ENCODE results near the gene TAS2R9. TPM values are rescaled to one million over a fixed set of nuclear protein-coding genes. Genes with fewer than 3 reads are reported as not detected.

The TAS2R9 gene
- total and polyA plus RNA-seq, 2 donors (not counting 3 experiments of a cell fraction or from before 2014, with no cell fraction given): not detected

DNA sequence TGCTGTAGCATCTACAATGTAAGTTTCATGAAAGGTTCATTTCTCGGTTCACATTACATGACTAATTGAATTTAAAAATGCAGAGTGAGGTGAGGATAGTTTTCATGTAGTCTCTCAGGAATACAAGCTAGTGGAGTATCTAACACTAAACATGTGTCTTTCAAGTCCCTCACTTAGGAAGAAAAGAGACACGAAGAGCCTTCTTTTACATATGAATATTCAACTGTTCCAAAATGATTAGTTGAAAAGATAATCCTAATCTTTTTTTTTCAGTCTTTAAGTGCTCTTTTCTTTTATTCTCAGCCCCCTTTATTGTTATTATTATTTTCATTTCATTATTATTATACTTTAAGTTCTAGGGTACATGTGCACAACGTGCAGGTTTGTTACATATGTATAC, 28.5 kb upstream of the TAS2R9 start:
- Histone ChIP-seq H3K79me2 (ENCODE audit: control insufficient read depth, insufficient read depth, low read length) (no peaks in the 10 kb centered on the region), H3K9ac (replicated peaks; ENCODE audit: extremely low read depth, insufficient read depth, low read length) (no peak overlapping the region), H3K27me3 (ENCODE audit: control insufficient read depth in 2 of 2, insufficient read depth in 2 of 2, low read length in 2 of 2) (no peaks in the 10 kb centered on the region), H3K4me2 (ENCODE audit: insufficient read depth, low read length) (no peak overlapping the region), H2AFZ (ENCODE audit: low read depth, low read length) (no peak overlapping the region), H4K20me1 (replicated peaks; ENCODE audit: control insufficient read depth, extremely low read depth, insufficient read depth, low read length) (no peaks in the 10 kb centered on the region), H3K9me3 (replicated peaks; ENCODE audit: control insufficient read depth, insufficient read depth, low read length) (no peaks in the 10 kb centered on the region), H3K36me3 (ENCODE audit: control insufficient read depth in 2 of 2, extremely low read depth in 1 of 2, insufficient read depth in 2 of 2, low read length in 2 of 2) (no peaks in the 10 kb centered on the region), H3K9me1 (replicated peaks; ENCODE audit: control insufficient read depth, extremely low read depth, insufficient read depth, low read length) (no peaks in the 10 kb centered on the region), H3K27ac (ENCODE audit: insufficient read depth, low read depth, low read length) (no peak overlapping the region), H3K4me3 (replicated peaks in 1 of 3; ENCODE audit: insufficient read depth in 1 of 3, low read depth in 1 of 3, low read length in 3 of 3) (no peak overlapping the region), H3K4me1 (ENCODE audit: control insufficient read depth, extremely low read depth, insufficient read depth, low read length) (no peaks in the 10 kb centered on the region)
- intact Hi-C loops (cut with micrococcal nuclease): no loop called here
- no peak for FAIRE-seq
- CTCF ChIA-PET: no interaction called here
- dilution Hi-C loops (cut with MboI; ENCODE audit: extremely low pct_ligation_motif_present, low sequenced_read_pairs): no loop called here
- DNase-seq (ENCODE audit: low read depth, low spot score): no peak
- TF ChIP-seq FOS (IDR thresholded peaks at IDR 0.05; ENCODE audit: borderline replicate concordance, insufficient read depth, low read length) (no peak), JUN (IDR thresholded peaks at IDR 0.05; ENCODE audit: borderline replicate concordance, insufficient read depth, insufficient read length, low read depth) (no peak), MYC (IDR thresholded peaks at IDR 0.05; ENCODE audit: low read depth, low read length) (no peak), POLR2AphosphoS5 (IDR thresholded peaks at IDR 0.05; ENCODE audit: insufficient read depth, low read depth, low read length) (no peak), POLR2A (IDR thresholded peaks at IDR 0.05; ENCODE audit: low read depth, low read length) (no peak)
- TF ChIP-seq, protein P1, sequence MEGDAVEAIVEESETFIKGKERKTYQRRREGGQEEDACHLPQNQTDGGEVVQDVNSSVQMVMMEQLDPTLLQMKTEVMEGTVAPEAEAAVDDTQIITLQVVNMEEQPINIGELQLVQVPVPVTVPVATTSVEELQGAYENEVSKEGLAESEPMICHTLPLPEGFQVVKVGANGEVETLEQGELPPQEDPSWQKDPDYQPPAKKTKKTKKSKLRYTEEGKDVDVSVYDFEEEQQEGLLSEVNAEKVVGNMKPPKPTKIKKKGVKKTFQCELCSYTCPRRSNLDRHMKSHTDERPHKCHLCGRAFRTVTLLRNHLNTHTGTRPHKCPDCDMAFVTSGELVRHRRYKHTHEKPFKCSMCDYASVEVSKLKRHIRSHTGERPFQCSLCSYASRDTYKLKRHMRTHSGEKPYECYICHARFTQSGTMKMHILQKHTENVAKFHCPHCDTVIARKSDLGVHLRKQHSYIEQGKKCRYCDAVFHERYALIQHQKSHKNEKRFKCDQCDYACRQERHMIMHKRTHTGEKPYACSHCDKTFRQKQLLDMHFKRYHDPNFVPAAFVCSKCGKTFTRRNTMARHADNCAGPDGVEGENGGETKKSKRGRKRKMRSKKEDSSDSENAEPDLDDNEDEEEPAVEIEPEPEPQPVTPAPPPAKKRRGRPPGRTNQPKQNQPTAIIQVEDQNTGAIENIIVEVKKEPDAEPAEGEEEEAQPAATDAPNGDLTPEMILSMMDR (IDR thresholded peaks at IDR 0.05; ENCODE audit: extremely low read depth in 1 of 2, insufficient read depth in 1 of 2, low read depth in 1 of 2, low read length in 2 of 2): no peak
- POLR2A ChIA-PET: no interaction called here
- BruUV-seq (replicated peaks): no TSS peak

DNA sequence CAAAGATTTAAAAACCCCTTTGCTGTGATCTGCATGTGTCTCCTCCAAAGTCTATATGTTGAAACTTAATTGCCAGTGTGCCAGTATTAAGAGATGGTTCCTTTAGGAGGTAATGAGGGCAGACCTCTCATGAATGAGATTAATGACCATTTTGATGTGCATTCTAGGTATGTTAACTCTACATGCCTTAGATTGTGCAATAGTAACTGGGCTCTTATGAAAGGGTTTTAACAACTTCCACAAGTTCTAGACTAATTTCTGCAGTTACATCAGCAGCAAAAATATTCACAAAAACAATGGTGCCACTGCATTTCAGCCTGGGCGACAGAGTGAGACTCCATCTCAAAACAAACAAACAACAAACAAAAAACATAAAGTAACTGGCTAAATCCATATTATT, 20.0 kb upstream of the TAS2R9 start:
- POLR2A ChIA-PET: no interaction called here
- TF ChIP-seq MYC (IDR thresholded peaks at IDR 0.05; ENCODE audit: low read depth, low read length): no peak
- TF ChIP-seq, protein P2, sequence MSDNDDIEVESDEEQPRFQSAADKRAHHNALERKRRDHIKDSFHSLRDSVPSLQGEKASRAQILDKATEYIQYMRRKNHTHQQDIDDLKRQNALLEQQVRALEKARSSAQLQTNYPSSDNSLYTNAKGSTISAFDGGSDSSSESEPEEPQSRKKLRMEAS (IDR thresholded peaks at IDR 0.05; ENCODE audit: insufficient read depth, insufficient read length): no peak
- TF ChIP-seq EZH2 (IDR thresholded peaks at IDR 0.05; ENCODE audit: borderline replicate concordance, low read depth, low read length, severe bottlenecking): no peak
- no peak for TF ChIP-seq POLR2A (IDR thresholded peaks at IDR 0.05; ENCODE audit: low read depth, low read length)
- no peak for TF ChIP-seq POLR2AphosphoS5 (IDR thresholded peaks at IDR 0.05; ENCODE audit: insufficient read depth, low read depth, low read length)
- TF ChIP-seq, protein P1 (IDR thresholded peaks at IDR 0.05; ENCODE audit: extremely low read depth in 1 of 2, insufficient read depth in 1 of 2, low read depth in 1 of 2, low read length in 2 of 2): no peak
- no peak for TF ChIP-seq FOS (IDR thresholded peaks at IDR 0.05; ENCODE audit: borderline replicate concordance, insufficient read depth, low read length)
- TF ChIP-seq JUN (IDR thresholded peaks at IDR 0.05; ENCODE audit: borderline replicate concordance, insufficient read depth, insufficient read length, low read depth): no peak
- TF ChIP-seq GATA2 (IDR thresholded peaks at IDR 0.05; ENCODE audit: insufficient read depth, insufficient read length, low read depth, low read length): no peak

More for the DNA sequence above, 20.0 kb upstream of the TAS2R9 start:
- no peak overlapping the region for H2AFZ ChIP-seq (ENCODE audit: low read depth, low read length)
- H3K9me3 ChIP-seq (replicated peaks; ENCODE audit: control insufficient read depth, insufficient read depth, low read length): no peaks in the 10 kb centered on the region
- no peak overlapping the region for H3K27ac ChIP-seq (ENCODE audit: insufficient read depth, low read depth, low read length)
- intact Hi-C loops (cut with micrococcal nuclease): no loop called here
- H3K4me2 ChIP-seq (ENCODE audit: insufficient read depth, low read length): no peak overlapping the region
- H3K79me2 ChIP-seq (ENCODE audit: control insufficient read depth, insufficient read depth, low read length): no peaks in the 10 kb centered on the region
- H3K27me3 ChIP-seq (ENCODE audit: control insufficient read depth in 2 of 2, insufficient read depth in 2 of 2, low read length in 2 of 2): no peaks in the 10 kb centered on the region
- FAIRE-seq (no peak), DNase-seq (ENCODE audit: low read depth, low spot score) (no peak)
- H3K9me1 ChIP-seq (replicated peaks; ENCODE audit: control insufficient read depth, extremely low read depth, insufficient read depth, low read length): no peaks in the 10 kb centered on the region
- H3K9ac ChIP-seq (replicated peaks; ENCODE audit: extremely low read depth, insufficient read depth, low read length): no peak overlapping the region
- H3K36me3 ChIP-seq (ENCODE audit: control insufficient read depth in 2 of 2, extremely low read depth in 1 of 2, insufficient read depth in 2 of 2, low read length in 2 of 2): no peaks in the 10 kb centered on the region
- H4K20me1 ChIP-seq (replicated peaks; ENCODE audit: control insufficient read depth, extremely low read depth, insufficient read depth, low read length): no peaks in the 10 kb centered on the region
- no TSS peak for BruUV-seq (replicated peaks)
- H3K4me1 ChIP-seq (ENCODE audit: control insufficient read depth, extremely low read depth, insufficient read depth, low read length): no peaks in the 10 kb centered on the region
- CTCF ChIA-PET: no interaction called here
- dilution Hi-C loops (cut with MboI; ENCODE audit: extremely low pct_ligation_motif_present, low sequenced_read_pairs): no loop called here
- no peak overlapping the region for H3K4me3 ChIP-seq (replicated peaks in 1 of 3; ENCODE audit: insufficient read depth in 1 of 3, low read depth in 1 of 3, low read length in 3 of 3)
